H1 (cell line): Measurements from ENCODE around the gene APOM. TPM values are rescaled to one million over a fixed set of nuclear protein-coding genes. Genes with fewer than 3 reads are reported as not detected.

Source experiments
- CTCF ChIA-PET: fragments of 300-600 bp; sonication (Branson Sonifier 250); formaldehyde crosslinking; loops from one replicate; lab custom pipeline; 2021; ENCODE audit not compliant: partially characterized antibody; lab: Charles Lee
- POLR2A ChIA-PET: fragments of 300-600 bp; sonication (Branson Sonifier 250); formaldehyde crosslinking; loops from one replicate; lab custom pipeline; 2021; ENCODE audit warnings: inconsistent platforms; ENCODE audit not compliant: partially characterized antibody; lab: Charles Lee
- DNase-seq, 2 experiments: peaks; one replicate each; pipeline versions ENCODE4 v3.0.0 to v3.0.0-alpha.2; 2010 to 2022; ENCODE audit warnings: low spot score in 2 of 2, low read depth in 1 of 2, mixed read lengths in 1 of 2
- FAIRE-seq: peaks from 2 replicates; lab custom pipeline; 2011; peaks lifted over from hg19 to GRCh38; lab: Jason Lieb, UNC
- H2AFZ ChIP-seq: 2 replicates; pipeline ENCODE4 v1.8.1; 2012; ENCODE audit warnings: low read length, inconsistent platforms
- H2AK5ac ChIP-seq: 2 replicates; pipeline ENCODE4 v1.6.1; 2013; ENCODE audit warnings: low read depth, low read length
- H2BK120ac ChIP-seq: replicated peaks from 2 replicates; pipeline ENCODE3; 2013; ENCODE audit warnings: low read depth, low read length, inconsistent platforms
- H2BK12ac ChIP-seq: 2 replicates; pipeline ENCODE4 v1.6.1; 2013; ENCODE audit warnings: low read depth, low read length
- H2BK15ac ChIP-seq: 2 replicates; pipeline ENCODE4 v1.6.1; 2013; ENCODE audit warnings: low read length
- H2BK20ac ChIP-seq: 2 replicates; pipeline ENCODE4 v1.6.1; 2013; ENCODE audit warnings: low read length
- H2BK5ac ChIP-seq: 2 replicates; pipeline ENCODE4 v1.6.1; 2013; ENCODE audit warnings: low read depth, low read length
- H3K14ac ChIP-seq: 2 replicates; pipeline ENCODE4 v1.6.1; 2013; ENCODE audit warnings: inconsistent platforms; ENCODE audit not compliant: insufficient read length
- H3K18ac ChIP-seq: 2 replicates; pipeline ENCODE4 v1.6.1; 2013; ENCODE audit warnings: low read length; ENCODE audit errors: extremely low read depth
- H3K23ac ChIP-seq: 2 replicates; pipeline ENCODE4 v1.6.1; 2013; ENCODE audit warnings: inconsistent platforms; ENCODE audit not compliant: insufficient read length
- H3K23me2 ChIP-seq: 2 replicates; pipeline ENCODE4 v1.6.1; 2013; ENCODE audit warnings: low read depth, low read length
- H3K27ac ChIP-seq: 2 replicates; pipeline ENCODE4 v1.6.1; 2011; ENCODE audit warnings: low read depth, low read length, inconsistent platforms
- H3K27me3 ChIP-seq, 4 experiments: replicated peaks in 1 of 4; 1 replicate in 1 of 4; 2 replicates in 3 of 4; pipeline versions ENCODE4 v1.6.1 to v1.8.1; 2011 to 2013; ENCODE audit warnings: low read length in 3 of 4, mild to moderate bottlenecking in 3 of 4, inconsistent platforms in 2 of 4, mixed read lengths in 2 of 4, moderate library complexity in 1 of 4; ENCODE audit not compliant: control insufficient read depth in 3 of 4, insufficient read depth in 3 of 4; ENCODE audit errors: extremely low read depth in 1 of 4
- H3K36me3 ChIP-seq, 4 experiments: 2 replicates each; pipeline versions ENCODE4 v1.6.1 to v1.8.1; 2011 to 2013; ENCODE audit warnings: mild to moderate bottlenecking in 4 of 4, low read length in 3 of 4, moderate library complexity in 2 of 4, control low read depth in 1 of 4, inconsistent platforms in 1 of 4; ENCODE audit not compliant: insufficient read depth in 4 of 4, control insufficient read depth in 2 of 4
- H3K4ac ChIP-seq: replicated peaks from 2 replicates; pipeline ENCODE3; 2013; ENCODE audit warnings: low read length, low read depth, mixed read lengths, inconsistent platforms; ENCODE audit not compliant: insufficient read length
- H3K4me1 ChIP-seq, 4 experiments: replicated peaks in 1 of 4; 1 replicate in 1 of 4; 2 replicates in 3 of 4; pipeline versions ENCODE4 v1.6.1 to v1.8.1; 2011 to 2013; ENCODE audit warnings: low read length in 3 of 4, inconsistent platforms in 2 of 4, mixed read lengths in 1 of 4; ENCODE audit not compliant: insufficient read depth in 4 of 4, control insufficient read depth in 3 of 4
- H3K4me2 ChIP-seq, 2 experiments: 2 replicates each; pipeline versions ENCODE4 v1.6.1 to v1.8.1; 2011 to 2013; ENCODE audit warnings: low read depth in 2 of 2, low read length in 2 of 2, control low read depth in 1 of 2, inconsistent platforms in 1 of 2, mild to moderate bottlenecking in 1 of 2; ENCODE audit not compliant: insufficient read depth in 1 of 2
- H3K4me3 ChIP-seq, 4 experiments: fragments of 200-600, 300-600 bp in 1 of 4; sonication (generic), shearing (Covaris generic), sonication (Bioruptor Twin) in 1 of 4; 2 replicates each; pipeline versions ENCODE4 v1.5.1 to v1.8.1; 2011 to 2016; ENCODE audit warnings: low read length in 4 of 4, low read depth in 3 of 4, control low read depth in 2 of 4, inconsistent platforms in 2 of 4, mild to moderate bottlenecking in 2 of 4, mixed read lengths in 1 of 4, moderate library complexity in 1 of 4; ENCODE audit not compliant: insufficient read depth in 2 of 4; ENCODE audit errors: extremely low read depth in 1 of 4
- H3K56ac ChIP-seq: replicated peaks from 2 replicates; pipeline ENCODE3; 2013; ENCODE audit warnings: low read depth, mild to moderate bottlenecking, mixed read lengths, low read length, inconsistent platforms; ENCODE audit not compliant: insufficient read length
- H3K79me1 ChIP-seq: 2 replicates; pipeline ENCODE4 v1.6.1; 2013; ENCODE audit warnings: low read depth, low read length, control low read depth
- H3K79me2 ChIP-seq, 2 experiments: 2 replicates each; pipeline versions ENCODE4 v1.6.1 to v1.8.1; 2012 to 2013; ENCODE audit warnings: low read length in 2 of 2, mild to moderate bottlenecking in 2 of 2, inconsistent platforms in 1 of 2; ENCODE audit not compliant: insufficient read depth in 2 of 2, control insufficient read depth in 1 of 2
- H3K9ac ChIP-seq, 4 experiments: replicated peaks in 1 of 4; 1 replicate in 1 of 4; 2 replicates in 3 of 4; pipeline versions ENCODE4 v1.6.1 to v1.8.1; 2011 to 2013; ENCODE audit warnings: low read depth in 3 of 4, low read length in 3 of 4, control low read depth in 2 of 4, mild to moderate bottlenecking in 2 of 4, moderate library complexity in 2 of 4, inconsistent platforms in 1 of 4; ENCODE audit errors: extremely low read depth in 1 of 4
- H3K9me3 ChIP-seq, 2 experiments: 2 replicates each; pipeline versions ENCODE4 v1.6.1 to v1.8.1; 2012 to 2013; ENCODE audit warnings: mild to moderate bottlenecking in 2 of 2, moderate library complexity in 2 of 2, control low read depth in 1 of 2, inconsistent platforms in 1 of 2, low read depth in 1 of 2, low read length in 1 of 2, mixed read lengths in 1 of 2; ENCODE audit not compliant: insufficient read depth in 2 of 2
- H4K20me1 ChIP-seq, 2 experiments: replicated peaks in 1 of 2; 2 replicates each; pipeline versions ENCODE3 to v1.8.1; 2011 to 2013; ENCODE audit warnings: inconsistent platforms in 2 of 2, low read length in 2 of 2, mild to moderate bottlenecking in 1 of 2; ENCODE audit not compliant: insufficient read depth in 2 of 2, control insufficient read depth in 1 of 2
- H4K5ac ChIP-seq: 2 replicates; pipeline ENCODE4 v1.6.1; 2013; ENCODE audit warnings: low read length, low read depth, mixed read lengths, inconsistent platforms; ENCODE audit not compliant: insufficient read length
- H4K8ac ChIP-seq: 2 replicates; pipeline ENCODE4 v1.8.0; 2013; ENCODE audit warnings: mild to moderate bottlenecking, moderate library complexity, low read length, inconsistent platforms; ENCODE audit not compliant: insufficient read depth; ENCODE audit errors: extremely low read depth
- H4K91ac ChIP-seq: replicated peaks from 2 replicates; pipeline ENCODE3; 2013; ENCODE audit warnings: low read length, mixed read lengths, inconsistent platforms; ENCODE audit not compliant: insufficient read length
- BCL11A ChIP-seq, 2 experiments: IDR thresholded peaks; one replicate each; pipeline ENCODE4 v1.6.1; 2011; ENCODE audit warnings: low read depth in 2 of 2, low read length in 2 of 2, mild to moderate bottlenecking in 2 of 2
- GTF2F1 ChIP-seq: IDR thresholded peaks from 2 replicates; pipeline ENCODE4 v1.6.1; 2012; ENCODE audit warnings: low read depth, low read length, improper control_type of control experiment, borderline replicate concordance
- JUN ChIP-seq: IDR thresholded peaks from 2 replicates; pipeline ENCODE4 v1.6.1; 2011; ENCODE audit warnings: low read depth, mild to moderate bottlenecking, improper control_type of control experiment, low read length
- JUND ChIP-seq: IDR thresholded peaks from 2 replicates; pipeline ENCODE4 v1.6.1; 2011; ENCODE audit warnings: mild to moderate bottlenecking, improper control_type of control experiment, low read length
- POU5F1 ChIP-seq: IDR thresholded peaks from 2 replicates; pipeline ENCODE4 v1.6.1; 2011; ENCODE audit warnings: low read depth, mild to moderate bottlenecking, low read length, moderate library complexity
- RFX5 ChIP-seq: IDR thresholded peaks from 2 replicates; pipeline ENCODE4 v1.6.1; 2011; ENCODE audit warnings: low read depth, low read length, improper control_type of control experiment, borderline replicate concordance
- RXRA ChIP-seq: IDR thresholded peaks from 2 replicates; pipeline ENCODE4 v1.6.1; 2011; ENCODE audit warnings: low read depth, mild to moderate bottlenecking, low read length, moderate library complexity; ENCODE audit not compliant: insufficient read depth
- SP4 ChIP-seq: IDR thresholded peaks from 2 replicates; pipeline ENCODE4 v1.6.1; 2012; ENCODE audit warnings: low read length, inconsistent platforms
- SUZ12 ChIP-seq: fragments of 200-600 bp; sonication (generic); IDR thresholded peaks from 2 replicates; pipeline ENCODE4 v1.6.1; 2012; ENCODE audit warnings: mild to moderate bottlenecking, inconsistent platforms, low read length, moderate library complexity, mixed read lengths
- TCF12 ChIP-seq: IDR thresholded peaks from 2 replicates; pipeline ENCODE4 v1.6.1; 2011; ENCODE audit warnings: low read depth, mild to moderate bottlenecking, low read length
- YY1 ChIP-seq: IDR thresholded peaks from 2 replicates; pipeline ENCODE4 v1.6.1; 2011; ENCODE audit warnings: low read depth, mild to moderate bottlenecking, low read length
- WGBS, 2 experiments: shearing (Covaris generic) in 1 of 2; methylation state at CpG; one replicate each; pipeline versions ENCODE4 v1.1.6 to v1.1.7; 2013 to 2015; ENCODE audit warnings: low lambda C conversion rate in 2 of 2, mixed read lengths in 2 of 2, inconsistent platforms in 1 of 2, low coverage in 1 of 2, missing lambda C conversion rate in 1 of 2; ENCODE audit not compliant: insufficient replicate concordance in 2 of 2, insufficient coverage in 1 of 2, insufficient read length in 1 of 2; ENCODE audit errors: extremely low coverage in 1 of 2, missing lambda C conversion rate in 1 of 2; 5-methylcytosine and 5-hydroxymethylcytosine counted together
- polyA plus RNA-seq, 7 experiments: library from polyadenylated mRNA; depleted of rRNA in 3 of 7; stranded (reverse) in 5 of 7; unstranded in 2 of 7; fragments of >200 nt in 5 of 7; fragments of 200-250 nt in 2 of 7; gene quantifications; 1 replicate in 5 of 7; 2 replicates in 1 of 7; 4 replicates in 1 of 7; pipeline versions ENCODE4 v1.2.1 to v1.2.3, GENCODE V29; 2011 to 2013; ENCODE audit warnings: missing spikeins in 2 of 7, mixed read lengths in 2 of 7
- total RNA-seq: library from RNA; stranded (reverse); fragmentation: NEBNext Ultra II Directional; extraction: Animal tissue kit (Norgen Biotek cat#: 25700); gene quantifications from 2 replicates; pipeline ENCODE4 v1.2.1, GENCODE V29; 2021

APOM gene
- total and polyA plus RNA-seq, 2 of the 8 experiments (the other 6 are each of a cell fraction or from before 2014, with no cell fraction given) = 3.4 to 12.0 TPM

GRCh38 chr6:31614075-31614619 lies 41.5 kb upstream of the APOM start:
- Histone ChIP-seq H2BK5ac (no peak overlapping the region), H3K9ac (no peak overlapping the region), H3K27ac (no peak overlapping the region), H2AFZ (no peak overlapping the region), H4K8ac (no peak overlapping the region), H3K14ac (no peak overlapping the region), H3K27me3 (no peaks in the 10 kb centered on the region), H3K36me3 (no peaks in the 10 kb centered on the region), H3K18ac (peak overlapping the region; percentile 38; the same call in 1 of the 2 replicates), H2BK15ac (peak overlapping the region; percentile 98; the same call in 1 of the 2 replicates), H3K79me1 (no peaks in the 10 kb centered on the region), H4K91ac (no peak overlapping the region), H3K9me3 (no peaks in the 10 kb centered on the region), H4K20me1 (no peaks in the 10 kb centered on the region), H2BK12ac (no peak overlapping the region), H3K4me3 (no peak overlapping the region), H3K79me2 (no peaks in the 10 kb centered on the region), H3K23me2 (peaks cover 4% of the 10 kb centered on the region; the same call in 1 of the 2 replicates), H2BK120ac (no peak overlapping the region), H3K4me1 (peaks cover 2 to 12% (median 6%) of the 10 kb centered on the region in 4 experiments; a peak in 6 of 7 replicates), H2AK5ac (peak overlapping the region; percentile 94; the same call in 1 of the 2 replicates), H3K4ac (no peak overlapping the region), H3K4me2 (no peak overlapping the region), H2BK20ac (0 out of 2 replicates have a peak overlapping the region, but pooled peaks have one; percentile 72), H3K56ac (no peak overlapping the region), H3K23ac (no peak overlapping the region), H4K5ac (no peak overlapping the region)
- DNase-seq (no peak), FAIRE-seq (no peak)
- ChIA-PET CTCF (interaction anchor here (0.9 to 4.5 kb wide), 3 partner anchors 17 to 65 kb away, joined by 3 to 45 read pairs (median 4); no protein-coding TSS in a partner anchor), POLR2A (interaction anchor here (0.6 to 34.9 kb wide), 8 partner anchors 10 to 72 kb away, joined by 3 to 883 read pairs (median 4); partner anchors contain the start of genes APOM, ATP6V1G2, BAG6 and C6orf47)
- 91% methylated on average over 5 of the region's 8 CpGs; no CpG with 5 or more reads in 1 of the 2 experiments for WGBS, 2 experiments
- TF ChIP-seq JUND = no peak
- TF ChIP-seq SUZ12 = no peak
- TF ChIP-seq POU5F1 = no peak
- TF ChIP-seq RFX5 = no peak
- no peak for TF ChIP-seq GTF2F1
- TF ChIP-seq RXRA = no peak
- TF ChIP-seq BCL11A (IDR thresholded peaks at IDR 0.05; ENCODE audit: low read depth in 2 of 2, low read length in 2 of 2) = no peak
- TF ChIP-seq SP4 = no peak
- no peak for TF ChIP-seq JUN
- TF ChIP-seq TCF12 = no peak
- TF ChIP-seq YY1 = no peak
